Measurements from ENCODE around the gene PLET1.

The PLET1 gene

GRCh38 chr11:112270551-112271180 is 10.0 kb upstream of the PLET1 start:
- no peaks in the 10 kb centered on the region for H3K9me2 ChIP-seq (replicated peaks; ENCODE audit: insufficient read depth, low read length)
- H3K4me1 ChIP-seq (ENCODE audit: low read length): no peaks in the 10 kb centered on the region
- no peaks in the 10 kb centered on the region for H3K9me3 ChIP-seq (replicated peaks; ENCODE audit: insufficient read depth, low read length)
- no peaks in the 10 kb centered on the region for H3K79me2 ChIP-seq (ENCODE audit: low read length)
- no peak overlapping the region for H3K9ac ChIP-seq (ENCODE audit: low read length)
- no peak for DNase-seq
- TF ChIP-seq EZH2 (optimal IDR thresholded peaks at IDR 0.05; ENCODE audit: low read depth, low read length) (no peak), CTCF (IDR thresholded peaks at IDR 0.05; ENCODE audit: low read length) (no peak), EZH2phosphoT487 (IDR thresholded peaks at IDR 0.05; ENCODE audit: low read length) (no peak)
- no peak overlapping the region for H3K4me2 ChIP-seq (ENCODE audit: low read depth, low read length)
- H4K20me1 ChIP-seq (ENCODE audit: insufficient read depth, low read length): no peaks in the 10 kb centered on the region
- no peak overlapping the region for H2AFZ ChIP-seq (ENCODE audit: low read length)
- H3K4me3 ChIP-seq (ENCODE audit: low read length): no peak overlapping the region
- H3K27me3 ChIP-seq (replicated peaks; ENCODE audit: insufficient read depth, low read length): no peaks in the 10 kb centered on the region
- H3K36me3 ChIP-seq (replicated peaks; ENCODE audit: insufficient read depth, low read length): no peaks in the 10 kb centered on the region
- H3F3A ChIP-seq (ENCODE audit: insufficient read depth, low read length): no peaks in the 10 kb centered on the region
- no peak overlapping the region for H3K27ac ChIP-seq (ENCODE audit: low read length)

- Histone ChIP-seq H3K27me3 (replicated peaks; ENCODE audit: insufficient read depth, low read length) (no peaks in the 10 kb centered on the region), H3K9me2 (replicated peaks; ENCODE audit: insufficient read depth, low read length) (no peaks in the 10 kb centered on the region), H3K4me3 (ENCODE audit: low read length) (no peak overlapping the region), H3K36me3 (replicated peaks; ENCODE audit: insufficient read depth, low read length) (no peaks in the 10 kb centered on the region), H3K4me1 (ENCODE audit: low read length) (no peaks in the 10 kb centered on the region), H4K20me1 (ENCODE audit: insufficient read depth, low read length) (no peaks in the 10 kb centered on the region), H3K9me3 (replicated peaks; ENCODE audit: insufficient read depth, low read length) (no peaks in the 10 kb centered on the region), H3K79me2 (ENCODE audit: low read length) (no peaks in the 10 kb centered on the region), H3K27ac (ENCODE audit: low read length) (no peak overlapping the region), H3F3A (ENCODE audit: insufficient read depth, low read length) (no peaks in the 10 kb centered on the region), H3K4me2 (ENCODE audit: low read depth, low read length) (no peak overlapping the region), H2AFZ (ENCODE audit: low read length) (no peak overlapping the region), H3K9ac (ENCODE audit: low read length) (no peak overlapping the region)
- TF ChIP-seq EZH2 (optimal IDR thresholded peaks at IDR 0.05; ENCODE audit: low read depth, low read length) (no peak), EZH2phosphoT487 (IDR thresholded peaks at IDR 0.05; ENCODE audit: low read length) (no peak), CTCF (IDR thresholded peaks at IDR 0.05; ENCODE audit: low read length) (no peak)
- DNase-seq: no peak
These were observed 8.5 kb upstream of the PLET1 start for GRCh38 chr11:112269139-112269538.

- Histone ChIP-seq H3K4me2 (ENCODE audit: low read depth, low read length) (no peak overlapping the region), H3F3A (ENCODE audit: insufficient read depth, low read length) (no peaks in the 10 kb centered on the region)
These were observed 7.7 kb upstream of the PLET1 start for GRCh38 chr11:112268406-112268805.

More at GRCh38 chr11:112268406-112268805, 7.7 kb upstream of the PLET1 start:
- no peaks in the 10 kb centered on the region for H3K4me1 ChIP-seq (ENCODE audit: low read length)
- H3K9me2 ChIP-seq (replicated peaks; ENCODE audit: insufficient read depth, low read length): no peaks in the 10 kb centered on the region
- no peak overlapping the region for H2AFZ ChIP-seq (ENCODE audit: low read length)
- no peaks in the 10 kb centered on the region for H3K9me3 ChIP-seq (replicated peaks; ENCODE audit: insufficient read depth, low read length)
- H4K20me1 ChIP-seq (ENCODE audit: insufficient read depth, low read length): no peaks in the 10 kb centered on the region
- H3K27me3 ChIP-seq (replicated peaks; ENCODE audit: insufficient read depth, low read length): no peaks in the 10 kb centered on the region
- TF ChIP-seq CTCF (IDR thresholded peaks at IDR 0.05; ENCODE audit: low read length) (no peak), EZH2phosphoT487 (IDR thresholded peaks at IDR 0.05; ENCODE audit: low read length) (no peak), EZH2 (optimal IDR thresholded peaks at IDR 0.05; ENCODE audit: low read depth, low read length) (no peak)
- H3K4me3 ChIP-seq (ENCODE audit: low read length): no peak overlapping the region
- no peaks in the 10 kb centered on the region for H3K79me2 ChIP-seq (ENCODE audit: low read length)
- no peak overlapping the region for H3K9ac ChIP-seq (ENCODE audit: low read length)
- DNase-seq: no peak
- no peak overlapping the region for H3K27ac ChIP-seq (ENCODE audit: low read length)
- H3K36me3 ChIP-seq (replicated peaks; ENCODE audit: insufficient read depth, low read length): no peaks in the 10 kb centered on the region

All from MM.1S (cell line).